ENCODE results near the gene NINJ1.

The NINJ1 gene

GRCh38 chr9:93114169-93114983, 19.7 kb downstream of the NINJ1 start:
- peak overlapping the region in 1 of 2 experiments; percentile 27 for H2BK12ac ChIP-seq (ENCODE audit: low read length in 2 of 2)
- peak overlapping the region in 1 of 2 experiments; percentile 61 for H3K14ac ChIP-seq (ENCODE audit: low read length in 2 of 2)
- H3K27ac ChIP-seq (ENCODE audit: low read length, poor library complexity, severe bottlenecking) = no peak overlapping the region
- no peak overlapping the region for H3K4me3 ChIP-seq (ENCODE audit: insufficient read depth in 1 of 2, low read depth in 1 of 2, low read length in 2 of 2)
- no peaks in the 10 kb centered on the region for H3K27me3 ChIP-seq (ENCODE audit: control insufficient read depth in 1 of 2, insufficient read depth in 1 of 2, low read length in 2 of 2)
- no peak overlapping the region for H3K18ac ChIP-seq (ENCODE audit: low read depth in 1 of 2, low read length in 2 of 2)
- H4K8ac ChIP-seq (ENCODE audit: low read length) = no peak overlapping the region
- no peaks in the 10 kb centered on the region for H3K9me3 ChIP-seq (ENCODE audit: control insufficient read depth, low read length)
- H4K91ac ChIP-seq (ENCODE audit: low read length) = peak overlapping the region; percentile 45
- DNase-seq = no peak
- peaks cover 42% of the 10 kb centered on the region for H3K4me1 ChIP-seq (ENCODE audit: control insufficient read depth, insufficient read depth, low read depth, low read length)
- no peak overlapping the region for H3K4ac ChIP-seq (ENCODE audit: low read depth in 1 of 2, low read length in 2 of 2)
- no peak overlapping the region for H2BK5ac ChIP-seq (ENCODE audit: low read depth, low read length, poor library complexity, severe bottlenecking)
- no peak overlapping the region for H2BK120ac ChIP-seq (ENCODE audit: low read depth, low read length)
- peak overlapping the region; percentile 54 for H2BK15ac ChIP-seq (ENCODE audit: low read depth, poor library complexity, severe bottlenecking)
- H3K4me2 ChIP-seq (ENCODE audit: low read length, poor library complexity, severe bottlenecking) = no peak overlapping the region
- WGBS = 95% methylated on average over 17 of the region's 17 CpGs
- H2AFZ ChIP-seq (ENCODE audit: low read depth, low read length) = no peak overlapping the region
- H2AK5ac ChIP-seq (ENCODE audit: low read length, severe bottlenecking) = no peak overlapping the region
- H3K79me1 ChIP-seq (replicated peaks; ENCODE audit: low read length, poor library complexity, severe bottlenecking) = peaks cover 23% of the 10 kb centered on the region
- no peak overlapping the region for H3K9ac ChIP-seq (ENCODE audit: low read length)
- H3K23ac ChIP-seq (ENCODE audit: low read length in 2 of 2) = no peak overlapping the region
- H3K36me3 ChIP-seq (ENCODE audit: control insufficient read depth in 1 of 2, insufficient read depth in 2 of 2, low read depth in 1 of 2, low read length in 2 of 2) = peaks cover 46 to 53% of the 10 kb centered on the region in 2 experiments

- H4K8ac ChIP-seq (ENCODE audit: low read length) = peak overlapping the region; percentile 10
- 87% methylated on average over 10 of the region's 13 CpGs for WGBS
- peaks cover 56 to 67% of the 10 kb centered on the region in 2 experiments for H3K36me3 ChIP-seq (ENCODE audit: control insufficient read depth in 1 of 2, insufficient read depth in 2 of 2, low read depth in 1 of 2, low read length in 2 of 2)
- no peak overlapping the region for H2AK5ac ChIP-seq (ENCODE audit: low read length, severe bottlenecking)
- peaks cover 32% of the 10 kb centered on the region for H3K79me1 ChIP-seq (replicated peaks; ENCODE audit: low read length, poor library complexity, severe bottlenecking)
- H3K9ac ChIP-seq (ENCODE audit: low read length) = no peak overlapping the region
- no peaks in the 10 kb centered on the region for H3K9me3 ChIP-seq (ENCODE audit: control insufficient read depth, low read length)
- H2BK12ac ChIP-seq (ENCODE audit: low read length in 2 of 2) = no peak overlapping the region
- H3K4me1 ChIP-seq (ENCODE audit: control insufficient read depth, insufficient read depth, low read depth, low read length) = peaks cover 43% of the 10 kb centered on the region
- H4K91ac ChIP-seq (ENCODE audit: low read length) = no peak overlapping the region
- H3K4me3 ChIP-seq (ENCODE audit: insufficient read depth in 1 of 2, low read depth in 1 of 2, low read length in 2 of 2) = no peak overlapping the region
- H3K23ac ChIP-seq (ENCODE audit: low read length in 2 of 2) = no peak overlapping the region
- no peak overlapping the region for H3K27ac ChIP-seq (ENCODE audit: low read length, poor library complexity, severe bottlenecking)
- no peak overlapping the region for H2AFZ ChIP-seq (ENCODE audit: low read depth, low read length)
- H3K4me2 ChIP-seq (ENCODE audit: low read length, poor library complexity, severe bottlenecking) = no peak overlapping the region
- no peak overlapping the region for H2BK5ac ChIP-seq (ENCODE audit: low read depth, low read length, poor library complexity, severe bottlenecking)
- H2BK15ac ChIP-seq (ENCODE audit: low read depth, poor library complexity, severe bottlenecking) = no peak overlapping the region
- no peak overlapping the region for H2BK120ac ChIP-seq (ENCODE audit: low read depth, low read length)
- no peak overlapping the region for H3K14ac ChIP-seq (ENCODE audit: low read length in 2 of 2)
- H3K4ac ChIP-seq (ENCODE audit: low read depth in 1 of 2, low read length in 2 of 2) = no peak overlapping the region
- H3K27me3 ChIP-seq (ENCODE audit: control insufficient read depth in 1 of 2, insufficient read depth in 1 of 2, low read length in 2 of 2) = no peaks in the 10 kb centered on the region
- DNase-seq = no peak
- no peak overlapping the region for H3K18ac ChIP-seq (ENCODE audit: low read depth in 1 of 2, low read length in 2 of 2)
Measured at GRCh38 chr9:93112864-93113389, 21.1 kb downstream of the NINJ1 start.

- H2BK5ac ChIP-seq (ENCODE audit: low read depth, low read length, poor library complexity, severe bottlenecking) = no peak overlapping the region
- 94% methylated on average over 15 of the region's 15 CpGs for WGBS
Measured at GRCh38 chr9:93112116-93112863, 21.8 kb downstream of the NINJ1 start.

More at GRCh38 chr9:93112116-93112863, 21.8 kb downstream of the NINJ1 start:
- Histone ChIP-seq H3K36me3 (ENCODE audit: control insufficient read depth in 1 of 2, insufficient read depth in 2 of 2, low read depth in 1 of 2, low read length in 2 of 2) (peaks cover 61 to 73% of the 10 kb centered on the region in 2 experiments), H3K9me3 (ENCODE audit: control insufficient read depth, low read length) (no peaks in the 10 kb centered on the region), H3K9ac (ENCODE audit: low read length) (no peak overlapping the region), H2AK5ac (ENCODE audit: low read length, severe bottlenecking) (peak overlapping the region; percentile 34), H4K8ac (ENCODE audit: low read length) (peak overlapping the region; percentile 10), H4K91ac (ENCODE audit: low read length) (no peak overlapping the region), H3K23ac (ENCODE audit: low read length in 2 of 2) (no peak overlapping the region), H3K4ac (ENCODE audit: low read depth in 1 of 2, low read length in 2 of 2) (no peak overlapping the region), H2BK12ac (ENCODE audit: low read length in 2 of 2) (no peak overlapping the region), H3K18ac (ENCODE audit: low read depth in 1 of 2, low read length in 2 of 2) (no peak overlapping the region), H2AFZ (ENCODE audit: low read depth, low read length) (no peak overlapping the region), H3K4me2 (ENCODE audit: low read length, poor library complexity, severe bottlenecking) (no peak overlapping the region), H3K4me3 (ENCODE audit: insufficient read depth in 1 of 2, low read depth in 1 of 2, low read length in 2 of 2) (no peak overlapping the region), H2BK15ac (ENCODE audit: low read depth, poor library complexity, severe bottlenecking) (no peak overlapping the region), H2BK120ac (ENCODE audit: low read depth, low read length) (no peak overlapping the region), H3K14ac (ENCODE audit: low read length in 2 of 2) (no peak overlapping the region), H3K4me1 (ENCODE audit: control insufficient read depth, insufficient read depth, low read depth, low read length) (peaks cover 47% of the 10 kb centered on the region), H3K79me1 (replicated peaks; ENCODE audit: low read length, poor library complexity, severe bottlenecking) (peaks cover 38% of the 10 kb centered on the region), H3K27ac (ENCODE audit: low read length, poor library complexity, severe bottlenecking) (peak overlapping the region; percentile 30), H3K27me3 (ENCODE audit: control insufficient read depth in 1 of 2, insufficient read depth in 1 of 2, low read length in 2 of 2) (no peaks in the 10 kb centered on the region)
- no peak for DNase-seq
